ENCODE measurements around the gene ALK.

The ALK gene

GRCh38 chr2:29921560-29921915, at the start of gene ALK:
Gene ALK, minus strand, starts transcription at chr2:29921586. Its CDS starts 927 bp downstream, at chr2:29920659.
- DNase-seq (ENCODE audit: low read depth), result peak; percentile 40

DNA sequence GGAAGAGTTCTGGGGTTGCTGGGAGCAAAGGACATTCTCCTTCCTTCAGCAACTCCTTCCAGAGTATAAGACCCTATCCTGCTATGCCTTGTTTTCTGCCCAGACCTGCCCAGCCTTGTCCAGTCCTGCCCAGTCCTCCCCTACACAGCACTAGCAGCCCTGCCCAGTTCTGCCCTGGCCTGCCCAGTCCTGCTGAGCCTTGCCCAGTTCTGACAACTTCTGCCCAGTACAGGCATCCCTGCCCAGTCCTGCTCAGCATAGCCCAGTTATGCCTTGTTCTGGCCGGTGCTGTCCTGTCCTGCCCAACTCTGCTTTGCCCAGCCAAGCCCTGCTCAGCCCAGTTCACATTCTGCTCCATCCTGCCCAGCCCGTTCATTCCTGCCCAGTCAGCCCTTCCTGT, 44.9 kb upstream of the ALK start:
- DNase-seq (ENCODE audit: low read depth), result no peak

DNA sequence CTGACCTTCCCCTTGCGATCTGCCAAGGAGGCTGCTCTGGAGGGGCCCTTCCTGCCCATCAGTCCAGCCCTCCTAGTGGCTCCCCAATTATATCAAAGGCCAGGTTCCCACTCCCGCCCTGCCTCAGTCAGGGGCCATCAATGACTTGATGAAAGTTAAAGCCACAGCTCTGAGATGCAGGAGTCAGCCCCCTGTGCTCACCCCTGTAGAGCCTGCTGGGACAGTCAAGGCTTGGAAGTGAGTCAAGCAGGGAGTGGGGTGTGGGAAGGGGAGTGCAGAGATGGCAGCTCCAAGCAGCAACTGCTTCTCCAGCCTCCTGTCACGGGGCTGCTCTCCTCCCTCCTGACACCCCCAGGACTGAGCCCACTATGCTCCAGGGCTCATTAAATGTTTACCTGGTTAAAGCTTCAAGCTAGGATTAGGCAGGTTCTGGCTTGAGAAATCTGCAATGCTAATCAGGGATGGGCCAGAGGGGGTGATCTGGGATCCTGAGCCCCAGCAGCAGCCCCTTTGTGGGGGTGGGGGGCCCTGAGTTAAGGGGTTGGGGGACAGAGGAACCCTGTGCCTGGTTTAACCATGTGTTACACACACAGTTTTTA, 42.7 kb upstream of the ALK start:
- no peak for DNase-seq (ENCODE audit: low read depth)

- DNase-seq (ENCODE audit: low read depth), result no peak
Measured at GRCh38 chr2:29962922-29963321, 41.5 kb upstream of the ALK start.

DNA sequence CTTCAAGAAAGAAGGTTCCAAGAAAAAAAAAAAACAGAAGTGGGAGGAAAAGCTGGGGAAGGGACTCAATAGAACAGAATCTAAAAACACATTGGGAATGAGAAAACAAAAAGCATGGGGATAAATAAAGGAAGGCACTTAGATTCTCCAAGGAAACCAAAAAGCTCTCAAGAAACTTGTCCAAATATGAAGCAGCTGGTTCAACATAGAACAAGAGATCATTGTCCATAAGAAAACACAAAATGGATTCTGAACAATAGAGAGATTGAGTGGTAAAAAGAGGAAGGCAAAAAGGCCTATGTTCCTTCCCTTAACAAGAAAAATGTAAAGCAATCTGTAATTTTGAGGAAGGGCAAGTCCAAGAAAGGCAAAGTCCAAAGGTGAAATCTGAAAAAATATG, 32.9 kb upstream of the ALK start:
- no peak for DNase-seq (ENCODE audit: low read depth)

GRCh38 chr2:29952973-29953372, 31.6 kb upstream of the ALK start:
- no peak for DNase-seq (ENCODE audit: low read depth)

DNA sequence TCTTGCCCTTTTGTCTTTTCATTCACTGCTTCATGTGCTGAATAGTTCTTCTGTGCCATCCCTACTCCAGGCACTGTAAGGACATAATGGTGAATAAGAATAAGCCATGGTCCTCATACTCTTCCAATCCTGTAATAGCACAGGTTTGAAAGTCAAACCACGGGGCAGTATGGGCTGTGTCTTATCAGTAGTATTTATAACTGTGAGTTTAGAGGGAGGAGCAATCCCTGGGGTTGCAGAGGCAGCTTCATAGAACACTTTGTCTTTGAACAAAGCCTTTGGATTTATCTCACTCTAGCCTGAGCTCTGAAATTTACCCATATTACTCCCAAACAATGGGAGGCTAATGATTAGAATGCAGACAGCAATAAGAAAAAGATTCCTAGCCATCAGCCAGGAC, 30.2 kb upstream of the ALK start:
- no peak for DNase-seq (ENCODE audit: low read depth)

- no peak for DNase-seq (ENCODE audit: low read depth)
Measured at GRCh38 chr2:29950481-29950880, 29.1 kb upstream of the ALK start.

- DNase-seq (ENCODE audit: low read depth), result no peak
Measured at GRCh38 chr2:29949042-29949441, 27.7 kb upstream of the ALK start.

DNA sequence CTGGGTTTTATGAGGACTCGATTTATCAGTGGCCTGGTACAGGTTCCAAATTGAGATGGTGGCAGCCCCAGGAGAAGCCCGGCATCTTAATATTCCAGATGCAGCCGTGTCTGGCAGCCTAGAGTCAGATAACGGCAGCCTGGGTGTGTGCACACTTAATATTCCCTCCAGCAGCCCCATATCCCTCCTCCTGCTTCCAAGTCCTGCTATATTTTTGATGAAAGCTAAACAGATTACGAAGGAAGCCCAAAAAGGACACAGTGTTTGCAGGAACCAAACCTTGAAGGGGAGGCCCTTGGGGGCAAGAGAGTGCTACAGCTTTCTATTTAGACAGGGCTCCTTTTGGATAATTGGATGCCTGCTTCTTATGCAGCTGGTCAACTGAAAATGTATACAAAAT, 25.1 kb upstream of the ALK start:
- no peak for DNase-seq (ENCODE audit: low read depth)

GRCh38 chr2:29942711-29943110, 21.3 kb upstream of the ALK start:
- no peak for DNase-seq (ENCODE audit: low read depth)

GRCh38 chr2:29940706-29941105, 19.3 kb upstream of the ALK start:
- no peak for DNase-seq (ENCODE audit: low read depth)

DNA sequence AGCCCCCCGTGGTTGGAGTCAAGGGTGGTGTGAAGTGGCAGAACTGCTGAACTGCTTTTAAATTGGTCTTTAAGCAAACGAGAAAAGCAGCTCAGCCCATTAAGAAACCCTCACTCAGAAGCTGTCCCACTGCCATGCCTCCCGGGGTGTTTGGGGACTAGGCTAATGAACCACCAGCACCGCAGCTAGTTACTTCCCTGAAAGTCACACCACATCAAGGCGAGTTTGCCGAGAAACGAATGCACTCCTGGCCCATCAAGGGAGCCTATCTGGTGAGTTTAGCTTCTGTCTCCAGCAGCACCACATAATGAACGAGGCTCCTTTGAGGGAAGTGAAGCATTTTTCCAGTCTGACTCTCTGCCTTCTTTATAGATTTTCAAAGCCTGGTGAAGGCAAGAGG, 14.6 kb upstream of the ALK start:
- no peak for DNase-seq (ENCODE audit: low read depth)

- DNase-seq (ENCODE audit: low read depth), result no peak
Measured at GRCh38 chr2:29931818-29932217, 10.4 kb upstream of the ALK start.

GRCh38 chr2:29923110-29923721, 1.8 kb upstream of the ALK start:
- DNase-seq (ENCODE audit: low read depth), result no peak

DNA sequence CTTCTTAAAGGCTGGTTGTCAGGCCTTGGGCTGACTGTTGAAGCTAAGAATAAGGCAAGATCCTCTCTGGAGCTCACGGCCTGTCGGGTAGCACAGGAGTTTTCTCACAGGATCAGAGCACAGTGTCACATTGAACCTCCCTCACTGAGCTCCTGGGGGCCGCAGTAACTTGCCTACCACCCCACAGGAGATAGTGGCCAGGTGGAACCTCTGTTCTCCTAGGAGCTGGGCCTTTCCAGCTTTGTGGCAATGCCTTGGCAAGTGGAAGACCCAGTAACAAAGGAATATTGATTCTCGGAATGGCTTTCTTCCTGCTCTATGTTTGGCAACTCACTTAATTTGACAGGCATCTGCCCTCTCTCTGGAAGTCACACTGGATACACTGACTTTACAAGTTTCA, 1.2 kb upstream of the ALK start:
- DNase-seq (ENCODE audit: low read depth), result no peak

- no peak for DNase-seq (ENCODE audit: low read depth)
Measured at GRCh38 chr2:29920631-29921559, 491 bp downstream of the ALK start.

DNA sequence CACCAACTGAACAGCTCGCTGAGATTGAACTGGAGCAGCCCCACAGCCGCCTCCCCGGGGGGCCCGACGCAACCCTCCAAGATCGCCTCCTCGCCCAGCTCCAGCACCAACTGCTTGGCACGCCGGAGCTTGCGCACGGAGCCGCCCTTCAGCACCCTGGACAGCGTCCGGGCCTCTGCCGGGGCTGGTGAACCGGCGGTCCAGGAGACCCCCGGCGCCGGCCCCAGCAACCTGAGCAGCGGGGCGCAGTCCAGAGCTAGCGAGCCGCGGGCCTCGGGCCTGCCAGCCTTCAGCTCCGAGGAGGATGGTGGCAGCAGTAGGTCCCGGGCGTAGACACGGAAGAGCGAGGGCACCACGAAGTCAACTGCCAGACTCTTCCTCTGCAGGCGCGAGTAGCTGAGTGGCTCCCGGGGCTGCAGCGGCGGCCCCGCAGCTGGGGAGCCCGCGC, 1.2 kb downstream of the ALK start:
- no peak for DNase-seq (ENCODE audit: low read depth)

GRCh38 chr2:29918941-29919340, 2.4 kb downstream of the ALK start:
- no peak for DNase-seq (ENCODE audit: low read depth)

DNA sequence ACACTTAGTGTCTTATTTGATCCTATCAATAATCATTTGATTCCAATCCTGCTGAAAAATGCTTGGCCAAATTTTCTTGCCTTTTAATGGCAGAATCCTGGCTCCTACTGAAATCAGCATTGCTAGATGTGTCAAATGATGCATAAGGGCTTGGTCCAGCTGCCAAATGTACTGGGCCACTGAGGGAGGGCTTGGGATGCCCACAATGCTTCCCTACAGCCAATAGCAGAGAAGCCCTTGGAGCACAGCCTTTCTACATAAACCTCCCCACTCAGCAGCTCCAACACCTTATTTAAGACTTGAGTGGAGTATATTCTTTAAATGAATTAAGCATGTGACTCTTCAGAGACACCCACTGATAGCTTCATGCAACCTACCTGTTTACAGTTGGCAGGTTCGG, 3.6 kb downstream of the ALK start:
- DNase-seq (ENCODE audit: low read depth), result no peak

GRCh38 chr2:29916571-29916970, 4.8 kb downstream of the ALK start:
- no peak for DNase-seq (ENCODE audit: low read depth)

DNA sequence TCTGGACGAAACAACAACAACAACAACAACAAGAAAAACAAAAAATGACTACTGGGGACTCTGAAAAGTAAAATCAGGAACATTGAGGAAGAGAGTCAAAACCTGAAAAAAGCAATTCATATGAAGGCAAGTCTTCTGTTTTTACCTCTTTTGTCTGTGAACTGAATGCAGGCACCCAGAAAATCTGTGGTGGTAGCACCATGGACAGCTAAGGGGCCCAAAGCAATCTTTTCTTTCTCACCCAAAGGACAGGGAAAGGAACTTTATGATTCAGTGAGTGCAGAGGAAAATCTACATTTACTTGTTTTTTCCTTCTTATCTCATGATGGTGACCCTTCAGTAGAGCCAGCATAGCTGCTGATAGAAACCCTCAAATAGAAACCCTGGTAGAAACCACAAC, 10.4 kb downstream of the ALK start:
- DNase-seq (ENCODE audit: low read depth), result no peak

DNA sequence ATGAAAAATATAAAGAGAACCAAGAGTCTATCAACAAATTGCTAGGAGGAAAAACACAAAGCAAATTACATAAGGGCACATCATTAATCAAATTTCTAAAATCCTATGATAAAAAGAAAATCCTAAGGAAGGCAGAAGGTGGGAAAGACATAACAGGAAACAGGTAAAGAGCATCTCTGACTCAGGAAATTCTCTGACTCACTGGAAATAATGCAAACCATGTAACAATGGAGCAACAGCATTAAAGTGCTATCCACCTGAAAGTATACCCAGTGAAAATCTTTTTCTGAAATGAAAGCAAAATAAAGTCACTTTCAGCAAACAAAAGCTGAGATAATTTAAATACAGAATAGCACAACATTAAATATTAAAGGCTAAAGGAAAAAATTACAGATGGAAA, 10.9 kb downstream of the ALK start:
- no peak for DNase-seq (ENCODE audit: low read depth)

Data from non-pigmented ciliary epithelial cell (primary cell).